ENCODE data around the gene CHP1. TPM values are rescaled to one million over a fixed set of nuclear protein-coding genes. Genes with fewer than 3 reads are reported as not detected.
"Not testable (repeated sequence)": the region's sequence is repeated elsewhere in the genome, so short reads cannot be mapped to it uniquely, and the experiment has no call there.

CHP1 gene
- total and polyA plus RNA-seq, 2 donors = 21.6 to 38.8 TPM

GRCh38 chr15:41241221-41241964 is 10.3 kb downstream of the CHP1 start:
- no peak for DNase-seq (ENCODE audit: low read depth in 6 of 9, low spot score in 9 of 9)
- H3K4me1 ChIP-seq (ENCODE audit: control insufficient read depth in 2 of 2, insufficient read depth in 2 of 2, low read length in 2 of 2) = no peaks in the 10 kb centered on the region
- 95% methylated on average over 6 of the region's 6 CpGs for WGBS
- no peaks in the 10 kb centered on the region for H3K27me3 ChIP-seq (ENCODE audit: control insufficient read depth in 2 of 2, insufficient read depth in 1 of 2, low read length in 1 of 2)
- no peaks in the 10 kb centered on the region for H3K9me3 ChIP-seq (ENCODE audit: control insufficient read depth in 2 of 2, insufficient read depth in 1 of 2, low read length in 1 of 2)
- H3K4me3 ChIP-seq (ENCODE audit: low read length in 2 of 2) = no peak overlapping the region
- no peak overlapping the region for H3K27ac ChIP-seq (ENCODE audit: low read depth in 1 of 2, low read length in 1 of 2)
- peaks cover 6% of the 10 kb centered on the region in 2 donors for H3K36me3 ChIP-seq (ENCODE audit: control insufficient read depth in 2 of 2, insufficient read depth in 2 of 2, low read length in 1 of 2)

GRCh38 chr15:41250745-41251144 is 19.7 kb downstream of the CHP1 start:
- DNase-seq (ENCODE audit: low read depth in 6 of 9, low spot score in 9 of 9); H3K27me3 ChIP-seq (ENCODE audit: control insufficient read depth in 2 of 2, insufficient read depth in 1 of 2, low read length in 1 of 2); H3K4me1 ChIP-seq (ENCODE audit: control insufficient read depth in 2 of 2, insufficient read depth in 2 of 2, low read length in 2 of 2); H3K36me3 ChIP-seq (ENCODE audit: control insufficient read depth in 2 of 2, insufficient read depth in 2 of 2, low read length in 1 of 2); H3K27ac ChIP-seq (ENCODE audit: low read depth in 1 of 2, low read length in 1 of 2); H3K4me3 ChIP-seq (ENCODE audit: low read length in 2 of 2); H3K9me3 ChIP-seq (ENCODE audit: control insufficient read depth in 2 of 2, insufficient read depth in 1 of 2, low read length in 1 of 2): not testable (repeated sequence)
- 97% methylated on average over 8 of the region's 8 CpGs for WGBS

- 98% methylated on average over 5 of the region's 5 CpGs for WGBS
- H3K9me3 ChIP-seq (ENCODE audit: control insufficient read depth in 2 of 2, insufficient read depth in 1 of 2, low read length in 1 of 2) = peaks cover 0 to 3% of the 10 kb centered on the region in 2 donors
- no peak for DNase-seq (ENCODE audit: low read depth in 6 of 9, low spot score in 9 of 9)
- no peak overlapping the region for H3K27ac ChIP-seq (ENCODE audit: low read depth in 1 of 2, low read length in 1 of 2)
- H3K4me3 ChIP-seq (ENCODE audit: low read length in 2 of 2) = no peak overlapping the region
- no peaks in the 10 kb centered on the region for H3K27me3 ChIP-seq (ENCODE audit: control insufficient read depth in 2 of 2, insufficient read depth in 1 of 2, low read length in 1 of 2)
- H3K4me1 ChIP-seq (ENCODE audit: control insufficient read depth in 2 of 2, insufficient read depth in 2 of 2, low read length in 2 of 2) = no peaks in the 10 kb centered on the region
- peaks cover 0 to 5% of the 10 kb centered on the region in 2 donors for H3K36me3 ChIP-seq (ENCODE audit: control insufficient read depth in 2 of 2, insufficient read depth in 2 of 2, low read length in 1 of 2)
These were observed 20.3 kb downstream of the CHP1 start for GRCh38 chr15:41251411-41251810.

- no peaks in the 10 kb centered on the region for H3K36me3 ChIP-seq (ENCODE audit: control insufficient read depth in 2 of 2, insufficient read depth in 2 of 2, low read length in 1 of 2)
- 48% methylated on average over 4 of the region's 4 CpGs for WGBS
- peak in 1 of 9 donors; percentile 14 for DNase-seq (ENCODE audit: low read depth in 6 of 9, low spot score in 9 of 9)
- peaks cover 0 to under 1% of the 10 kb centered on the region in 2 donors for H3K4me1 ChIP-seq (ENCODE audit: control insufficient read depth in 2 of 2, insufficient read depth in 2 of 2, low read length in 2 of 2)
- H3K27me3 ChIP-seq (ENCODE audit: control insufficient read depth in 2 of 2, insufficient read depth in 1 of 2, low read length in 1 of 2) = no peaks in the 10 kb centered on the region
- no peak overlapping the region for H3K4me3 ChIP-seq (ENCODE audit: low read length in 2 of 2)
- H3K27ac ChIP-seq (ENCODE audit: low read depth in 1 of 2, low read length in 1 of 2) = no peak overlapping the region
- H3K9me3 ChIP-seq (ENCODE audit: control insufficient read depth in 2 of 2, insufficient read depth in 1 of 2, low read length in 1 of 2) = no peaks in the 10 kb centered on the region
These were observed 23.5 kb downstream of the CHP1 start for GRCh38 chr15:41254560-41254959.

- no peak for DNase-seq (ENCODE audit: low read depth in 6 of 9, low spot score in 9 of 9)
- Histone ChIP-seq H3K4me1 (ENCODE audit: control insufficient read depth in 2 of 2, insufficient read depth in 2 of 2, low read length in 2 of 2) (peaks cover 0 to 4% of the 10 kb centered on the region in 2 donors), H3K27me3 (ENCODE audit: control insufficient read depth in 2 of 2, insufficient read depth in 1 of 2, low read length in 1 of 2) (no peaks in the 10 kb centered on the region), H3K36me3 (ENCODE audit: control insufficient read depth in 2 of 2, insufficient read depth in 2 of 2, low read length in 1 of 2) (no peaks in the 10 kb centered on the region), H3K9me3 (ENCODE audit: control insufficient read depth in 2 of 2, insufficient read depth in 1 of 2, low read length in 1 of 2) (no peaks in the 10 kb centered on the region), H3K4me3 (ENCODE audit: low read length in 2 of 2) (no peak overlapping the region), H3K27ac (ENCODE audit: low read depth in 1 of 2, low read length in 1 of 2) (no peak overlapping the region)
- 98% methylated on average over 3 of the region's 3 CpGs for WGBS
These were observed 25.0 kb downstream of the CHP1 start for GRCh38 chr15:41256103-41256502.

- DNase-seq (ENCODE audit: low read depth in 6 of 9, low spot score in 9 of 9) = no peak
- Histone ChIP-seq H3K4me1 (ENCODE audit: control insufficient read depth in 2 of 2, insufficient read depth in 2 of 2, low read length in 2 of 2) (peaks cover 0 to 4% of the 10 kb centered on the region in 2 donors), H3K4me3 (ENCODE audit: low read length in 2 of 2) (no peak overlapping the region), H3K27me3 (ENCODE audit: control insufficient read depth in 2 of 2, insufficient read depth in 1 of 2, low read length in 1 of 2) (no peaks in the 10 kb centered on the region), H3K27ac (ENCODE audit: low read depth in 1 of 2, low read length in 1 of 2) (no peak overlapping the region), H3K9me3 (ENCODE audit: control insufficient read depth in 2 of 2, insufficient read depth in 1 of 2, low read length in 1 of 2) (no peaks in the 10 kb centered on the region), H3K36me3 (ENCODE audit: control insufficient read depth in 2 of 2, insufficient read depth in 2 of 2, low read length in 1 of 2) (no peaks in the 10 kb centered on the region)
- WGBS = 96% methylated on average over 5 of the region's 5 CpGs
These were observed 25.5 kb downstream of the CHP1 start for GRCh38 chr15:41256577-41257038.

- peaks cover 0 to 1% of the 10 kb centered on the region in 2 donors for H3K9me3 ChIP-seq (ENCODE audit: control insufficient read depth in 2 of 2, insufficient read depth in 1 of 2, low read length in 1 of 2)
- H3K4me3 ChIP-seq (ENCODE audit: low read length in 2 of 2) = no peak overlapping the region
- peak overlapping the region in 1 of 2 donors; percentile 30 for H3K27ac ChIP-seq (ENCODE audit: low read depth in 1 of 2, low read length in 1 of 2)
- H3K36me3 ChIP-seq (ENCODE audit: control insufficient read depth in 2 of 2, insufficient read depth in 2 of 2, low read length in 1 of 2) = peaks cover 7 to 8% of the 10 kb centered on the region in 2 donors
- no peaks in the 10 kb centered on the region for H3K27me3 ChIP-seq (ENCODE audit: control insufficient read depth in 2 of 2, insufficient read depth in 1 of 2, low read length in 1 of 2)
- DNase-seq (ENCODE audit: low read depth in 6 of 9, low spot score in 9 of 9) = peak in 1 of 9 donors; percentile 28
- H3K4me1 ChIP-seq (ENCODE audit: control insufficient read depth in 2 of 2, insufficient read depth in 2 of 2, low read length in 2 of 2) = peaks cover 0 to 4% of the 10 kb centered on the region in 2 donors
- 24% methylated on average over 3 of the region's 3 CpGs for WGBS
These were observed 27.8 kb downstream of the CHP1 start for GRCh38 chr15:41258750-41259471.

- Histone ChIP-seq H3K27me3 (ENCODE audit: control insufficient read depth in 2 of 2, insufficient read depth in 1 of 2, low read length in 1 of 2) (no peaks in the 10 kb centered on the region), H3K4me1 (ENCODE audit: control insufficient read depth in 2 of 2, insufficient read depth in 2 of 2, low read length in 2 of 2) (peaks cover 0 to 4% of the 10 kb centered on the region in 2 donors), H3K4me3 (ENCODE audit: low read length in 2 of 2) (no peak overlapping the region), H3K9me3 (ENCODE audit: control insufficient read depth in 2 of 2, insufficient read depth in 1 of 2, low read length in 1 of 2) (peaks cover 0 to 1% of the 10 kb centered on the region in 2 donors), H3K27ac (ENCODE audit: low read depth in 1 of 2, low read length in 1 of 2) (no peak overlapping the region), H3K36me3 (ENCODE audit: control insufficient read depth in 2 of 2, insufficient read depth in 2 of 2, low read length in 1 of 2) (peaks cover 10 to 11% of the 10 kb centered on the region in 2 donors)
- WGBS = 92% methylated on average over 12 of the region's 12 CpGs
- DNase-seq (ENCODE audit: low read depth in 6 of 9, low spot score in 9 of 9) = no peak
These were observed 28.6 kb downstream of the CHP1 start for GRCh38 chr15:41259546-41260189.

GRCh38 chr15:41260924-41261323 is 29.9 kb downstream of the CHP1 start:
- H3K9me3 ChIP-seq (ENCODE audit: control insufficient read depth in 2 of 2, insufficient read depth in 1 of 2, low read length in 1 of 2); H3K4me3 ChIP-seq (ENCODE audit: low read length in 2 of 2); H3K27me3 ChIP-seq (ENCODE audit: control insufficient read depth in 2 of 2, insufficient read depth in 1 of 2, low read length in 1 of 2); H3K4me1 ChIP-seq (ENCODE audit: control insufficient read depth in 2 of 2, insufficient read depth in 2 of 2, low read length in 2 of 2); DNase-seq (ENCODE audit: low read depth in 6 of 9, low spot score in 9 of 9); H3K27ac ChIP-seq (ENCODE audit: low read depth in 1 of 2, low read length in 1 of 2): not testable (repeated sequence)
- peaks cover 10 to 11% of the 10 kb centered on the region in 2 donors for H3K36me3 ChIP-seq (ENCODE audit: control insufficient read depth in 2 of 2, insufficient read depth in 2 of 2, low read length in 1 of 2)
- WGBS = 98% methylated on average over 7 of the region's 7 CpGs
